Neural progenitor cell (in vitro differentiated cells): ENCODE measurements around the gene NUDT5.

Source experiments
- CTCF ChIP-seq: fragments of 200-600 bp; sonication (generic); IDR thresholded peaks from 2 replicates; pipeline ENCODE4 v1.5.1; 2017; ENCODE audit warnings: antibody characterized with exemption, mild to moderate bottlenecking
- EZH2 ChIP-seq: fragments of 200-600 bp; sonication (generic); IDR thresholded peaks from 2 replicates; pipeline ENCODE4 v1.6.1; 2017; ENCODE audit warnings: antibody characterized with exemption, mild to moderate bottlenecking, moderate library complexity
- EZH2phosphoT487 ChIP-seq: fragments of 200-600 bp; sonication (generic); IDR thresholded peaks from 2 replicates; pipeline ENCODE4 v1.6.1; 2017; ENCODE audit warnings: antibody characterized with exemption

GRCh38 chr10:12208460-12208859 is 12.8 kb upstream of the NUDT5 start:
- TF ChIP-seq CTCF (no peak), EZH2 (no peak), EZH2phosphoT487 (no peak)
